Uterus (tissue), 4 donors: Measurements from ENCODE around the gene ST8SIA2. TPM values are rescaled to one million over a fixed set of nuclear protein-coding genes. Genes with fewer than 3 reads are reported as not detected.
"Not testable (repeated sequence)": the region's sequence is repeated elsewhere in the genome, so short reads cannot be mapped to it uniquely, and the experiment has no call there.

Experiments
- DNase-seq, 2 donors: peaks; one replicate each; pipeline ENCODE4 v3.0.0-alpha.2; 2019 to 2020
- H3K27ac ChIP-seq, 2 donors: fragments of 200-600 bp; sonication (generic); 1 replicate in 1 of 2; 2 replicates in 1 of 2; pipeline ENCODE4 v1.5.1; 2016 to 2018
- H3K27me3 ChIP-seq, 2 donors: fragments of 200-600 bp; sonication (generic); one replicate each; pipeline ENCODE4 v1.5.1; 2018 to 2019; ENCODE audit warnings: control low read depth in 1 of 2
- H3K36me3 ChIP-seq, 2 donors: fragments of 200-600 bp; sonication (generic); one replicate each; pipeline ENCODE4 v1.5.1; 2019; ENCODE audit warnings: control low read depth in 1 of 2
- H3K4me1 ChIP-seq, 2 donors: fragments of 200-600 bp; sonication (generic); one replicate each; pipeline ENCODE4 v1.5.1; 2018 to 2019; ENCODE audit warnings: control low read depth in 1 of 2
- H3K4me3 ChIP-seq, 2 donors: fragments of 200-600 bp; sonication (generic); 1 replicate in 1 of 2; 2 replicates in 1 of 2; pipeline ENCODE4 v1.5.1; 2018 to 2019; ENCODE audit warnings: mild to moderate bottlenecking in 1 of 2
- H3K9me3 ChIP-seq, 2 donors: fragments of 200-600 bp; sonication (generic); one replicate each; pipeline ENCODE4 v1.5.1; 2019; ENCODE audit warnings: control low read depth in 1 of 2
- POLR2A ChIP-seq, 2 donors: fragments of 450-650 bp; IDR thresholded peaks; one replicate each; pipeline ENCODE4 v1.6.1; 2016; ENCODE audit warnings: antibody characterized with exemption in 2 of 2, mild to moderate bottlenecking in 1 of 2, moderate library complexity in 1 of 2
- intact Hi-C: fragments of 100-400 bp; cut with DNase I; formaldehyde crosslinking; loops from one replicate; pipeline ENCODE4 v1.15.1; 2023; ENCODE audit warnings: low total_unique reads
- total RNA-seq, 4 donors: library from RNA; depleted of rRNA in 3 of 4; stranded (reverse); fragments of >200 nt in 3 of 4; gene quantifications; one replicate each; pipeline versions ENCODE4 v1.1.0 to v1.2.4, GENCODE V29; 2014 to 2023
- TF ChIP-seq, protein P1 (sequence below), 4 experiments: fragments of 200-600 bp in 2 of 4; fragments of 450-650 bp in 2 of 4; sonication (generic) in 2 of 4; IDR thresholded peaks; one replicate each; pipeline ENCODE4 v1.5.1; 2016 to 2019; ENCODE audit warnings: antibody characterized with exemption in 4 of 4, mild to moderate bottlenecking in 2 of 4, moderate library complexity in 1 of 4
- donor health status: DM: yes; HTN: yes; CAD: no.

The ST8SIA2 gene
- total RNA-seq, 4 donors from 2014 or later: 4.1 TPM; not detected in 3

DNA sequence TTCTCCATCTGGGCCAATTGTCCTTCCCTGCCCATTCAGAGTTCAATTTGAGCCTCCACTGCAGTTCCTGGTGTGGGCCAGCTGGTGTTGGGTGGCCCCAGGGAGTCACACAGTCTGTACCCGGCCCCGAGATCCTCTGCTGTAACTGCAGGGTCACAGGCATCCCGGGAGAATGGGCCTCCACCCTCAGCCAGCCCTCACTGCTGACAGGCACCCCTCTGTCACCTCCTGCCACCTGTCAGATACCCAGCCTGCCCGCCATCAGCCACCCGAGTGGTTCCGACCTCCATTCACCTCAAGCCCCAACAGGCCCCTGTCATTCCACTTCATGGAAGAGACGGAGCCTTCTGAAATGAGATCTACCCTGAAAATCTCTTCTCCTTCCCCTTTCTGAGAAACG, 73.2 kb downstream of the ST8SIA2 start:
- Histone ChIP-seq H3K27ac (no peak overlapping the region), H3K9me3 (no peaks in the 10 kb centered on the region), H3K36me3 (no peaks in the 10 kb centered on the region), H3K4me1 (no peaks in the 10 kb centered on the region), H3K4me3 (no peak overlapping the region), H3K27me3 (no peaks in the 10 kb centered on the region)
- no peak for DNase-seq
- intact Hi-C loops: no loop called here
- TF ChIP-seq POLR2A (IDR thresholded peaks at IDR 0.05): no peak
- TF ChIP-seq, protein P1, sequence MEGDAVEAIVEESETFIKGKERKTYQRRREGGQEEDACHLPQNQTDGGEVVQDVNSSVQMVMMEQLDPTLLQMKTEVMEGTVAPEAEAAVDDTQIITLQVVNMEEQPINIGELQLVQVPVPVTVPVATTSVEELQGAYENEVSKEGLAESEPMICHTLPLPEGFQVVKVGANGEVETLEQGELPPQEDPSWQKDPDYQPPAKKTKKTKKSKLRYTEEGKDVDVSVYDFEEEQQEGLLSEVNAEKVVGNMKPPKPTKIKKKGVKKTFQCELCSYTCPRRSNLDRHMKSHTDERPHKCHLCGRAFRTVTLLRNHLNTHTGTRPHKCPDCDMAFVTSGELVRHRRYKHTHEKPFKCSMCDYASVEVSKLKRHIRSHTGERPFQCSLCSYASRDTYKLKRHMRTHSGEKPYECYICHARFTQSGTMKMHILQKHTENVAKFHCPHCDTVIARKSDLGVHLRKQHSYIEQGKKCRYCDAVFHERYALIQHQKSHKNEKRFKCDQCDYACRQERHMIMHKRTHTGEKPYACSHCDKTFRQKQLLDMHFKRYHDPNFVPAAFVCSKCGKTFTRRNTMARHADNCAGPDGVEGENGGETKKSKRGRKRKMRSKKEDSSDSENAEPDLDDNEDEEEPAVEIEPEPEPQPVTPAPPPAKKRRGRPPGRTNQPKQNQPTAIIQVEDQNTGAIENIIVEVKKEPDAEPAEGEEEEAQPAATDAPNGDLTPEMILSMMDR (IDR thresholded peaks at IDR 0.05): no peak

- H3K4me3 ChIP-seq: no peak overlapping the region
- no peaks in the 10 kb centered on the region for H3K36me3 ChIP-seq
- no peaks in the 10 kb centered on the region for H3K9me3 ChIP-seq
- no peaks in the 10 kb centered on the region for H3K4me1 ChIP-seq
- no peaks in the 10 kb centered on the region for H3K27me3 ChIP-seq
- no peak overlapping the region for H3K27ac ChIP-seq
- DNase-seq: no peak
- TF ChIP-seq POLR2A (IDR thresholded peaks at IDR 0.05): no peak
- TF ChIP-seq, protein P1 (IDR thresholded peaks at IDR 0.05): no peak
- intact Hi-C loops: no loop called here
These were observed 73.6 kb downstream of the ST8SIA2 start for GRCh38 chr15:92467245-92467644.

DNA sequence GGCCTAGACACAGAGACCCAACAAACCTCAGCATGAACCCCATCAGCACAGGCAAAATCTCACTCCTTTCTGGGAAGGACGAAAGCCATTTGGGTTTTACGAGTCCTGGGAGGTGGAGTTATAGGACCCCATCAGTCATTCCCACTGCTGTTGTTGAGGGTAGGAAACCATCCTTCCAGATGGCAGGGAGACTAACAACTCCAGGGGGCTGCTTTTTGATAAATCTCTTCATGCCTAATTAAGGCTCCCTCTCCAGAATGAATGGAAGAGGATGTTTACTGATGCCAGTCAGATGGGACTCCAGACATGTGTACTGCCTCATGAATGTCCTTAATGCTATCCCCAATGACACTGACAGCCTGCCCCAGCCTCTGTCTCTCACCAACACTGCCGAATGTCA, 75.3 kb downstream of the ST8SIA2 start:
- Histone ChIP-seq H3K4me3 (no peak overlapping the region), H3K36me3 (no peaks in the 10 kb centered on the region), H3K27me3 (no peaks in the 10 kb centered on the region), H3K9me3 (no peaks in the 10 kb centered on the region), H3K4me1 (no peaks in the 10 kb centered on the region), H3K27ac (no peak overlapping the region)
- TF ChIP-seq, protein P1 (IDR thresholded peaks at IDR 0.05): no peak
- no peak for TF ChIP-seq POLR2A (IDR thresholded peaks at IDR 0.05)
- intact Hi-C loops: no loop called here
- DNase-seq: no peak

DNA sequence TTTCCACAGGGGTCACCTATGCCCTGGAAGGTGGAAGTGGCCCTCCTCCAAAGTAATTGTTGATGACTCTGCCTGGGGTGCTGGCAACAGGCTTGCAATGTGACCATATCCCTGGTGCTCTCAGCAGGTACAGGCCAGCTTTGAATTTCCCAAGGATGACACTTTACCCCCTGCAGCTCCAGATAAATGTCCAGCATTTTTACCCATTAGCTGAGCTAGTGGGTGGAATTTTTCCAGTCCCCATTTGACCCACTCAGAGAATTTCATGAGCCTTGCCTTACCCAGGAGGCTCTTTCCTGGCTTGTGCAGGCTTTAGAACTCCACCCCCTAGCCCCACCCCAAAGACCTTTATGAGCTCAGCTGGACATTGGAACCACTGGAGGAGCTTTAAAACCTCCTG, 77.6 kb downstream of the ST8SIA2 start:
- H3K27me3 ChIP-seq: no peaks in the 10 kb centered on the region
- no peak overlapping the region for H3K27ac ChIP-seq
- no peaks in the 10 kb centered on the region for H3K4me1 ChIP-seq
- intact Hi-C loops: no loop called here
- no peak overlapping the region for H3K4me3 ChIP-seq
- TF ChIP-seq POLR2A (IDR thresholded peaks at IDR 0.05): no peak
- H3K9me3 ChIP-seq: no peaks in the 10 kb centered on the region
- no peak for DNase-seq
- no peaks in the 10 kb centered on the region for H3K36me3 ChIP-seq

- intact Hi-C loops: no loop called here
- Histone ChIP-seq H3K4me1 (no peaks in the 10 kb centered on the region), H3K27me3 (no peaks in the 10 kb centered on the region), H3K27ac (no peak overlapping the region), H3K9me3 (no peaks in the 10 kb centered on the region), H3K36me3 (no peaks in the 10 kb centered on the region), H3K4me3 (no peak overlapping the region)
- TF ChIP-seq, protein P1 (IDR thresholded peaks at IDR 0.05): no peak
- TF ChIP-seq POLR2A (IDR thresholded peaks at IDR 0.05): no peak
- DNase-seq: no peak
These were observed 80.1 kb downstream of the ST8SIA2 start for GRCh38 chr15:92473756-92474155.

- H3K27ac ChIP-seq, H3K27me3 ChIP-seq, intact Hi-C loops, H3K4me3 ChIP-seq, DNase-seq, H3K4me1 ChIP-seq, H3K9me3 ChIP-seq, H3K36me3 ChIP-seq: not testable (repeated sequence)
These were observed 86.0 kb downstream of the ST8SIA2 start for GRCh38 chr15:92479730-92480129.
